ENCODE results near the gene C1orf232. TPM values are rescaled to one million over a fixed set of nuclear protein-coding genes. Genes with fewer than 3 reads are reported as not detected.
A peak's percentile ranks its signal among the peaks of the same experiment; 100 is the strongest.

C1orf232 gene
- total RNA-seq, 1 experiment from 2014 or later, result not detected

- no peaks in the 10 kb centered on the region for H3K36me3 ChIP-seq (ENCODE audit: control insufficient read depth in 1 of 2, insufficient read depth in 2 of 2, low read length in 2 of 2)
- RAD21 ChIA-PET (ENCODE audit: low non-redundant PET in 1 of 2, low total read pairs in 2 of 2, uncharacterized antibody in 2 of 2, unreplicated experiment in 2 of 2), result no interaction called here
- ATAC-seq (no peak), DNase-seq (ENCODE audit: low read depth, low spot score) (no peak)
- H3K9me2 ChIP-seq (ENCODE audit: insufficient read depth), result no peaks in the 10 kb centered on the region
- no peak overlapping the region for H3K27ac ChIP-seq (ENCODE audit: low read depth, low read length)
- POLR2A ChIA-PET, result no interaction called here
- H3K79me2 ChIP-seq (ENCODE audit: insufficient read depth, low read length), result no peaks in the 10 kb centered on the region
- peaks cover 20 to 57% of the 10 kb centered on the region in 2 experiments for H3K4me1 ChIP-seq (ENCODE audit: control insufficient read depth in 1 of 2, insufficient read depth in 2 of 2, low read length in 2 of 2)
- CTCF ChIA-PET, result no interaction called here
- no peak for TF ChIP-seq TCF7L2 (IDR thresholded peaks at IDR 0.05; ENCODE audit: borderline replicate concordance, extremely low read depth, insufficient read depth, insufficient read length)
- no peak for TF ChIP-seq JUND (IDR thresholded peaks at IDR 0.05)
- TF ChIP-seq POLR2AphosphoS5 (IDR thresholded peaks at IDR 0.05; ENCODE audit: low read depth, low read length), result no peak
- no peak for TF ChIP-seq ATF3 (IDR thresholded peaks at IDR 0.05)
- no peak for TF ChIP-seq CTCF (IDR thresholded peaks at IDR 0.05 in 2 of 3, conservative IDR thresholded peaks at IDR 0.05 in 1 of 3; ENCODE audit: borderline replicate concordance in 1 of 3, insufficient read depth in 1 of 3, low read depth in 2 of 3, low read length in 2 of 3)
- TF ChIP-seq ZBTB33 (IDR thresholded peaks at IDR 0.05; ENCODE audit: extremely low read depth, insufficient replicate concordance, low read length), result no peak
- TF ChIP-seq EZH2 (IDR thresholded peaks at IDR 0.05), result no peak
- TF ChIP-seq SRF (IDR thresholded peaks at IDR 0.05; ENCODE audit: low read depth), result no peak
- no peak for TF ChIP-seq ELF1 (IDR thresholded peaks at IDR 0.05; ENCODE audit: borderline replicate concordance, low read depth)
- TF ChIP-seq EZH2phosphoT487 (IDR thresholded peaks at IDR 0.05; ENCODE audit: borderline replicate concordance), result no peak
- TF ChIP-seq SP1 (IDR thresholded peaks at IDR 0.05; ENCODE audit: low read depth), result no peak
- no peak for TF ChIP-seq RAD21 (IDR thresholded peaks at IDR 0.05; ENCODE audit: low read depth)
- TF ChIP-seq REST (IDR thresholded peaks at IDR 0.05; ENCODE audit: low read depth), result no peak
- TF ChIP-seq MAX (IDR thresholded peaks at IDR 0.05), result no peak
- TF ChIP-seq ZFX (IDR thresholded peaks at IDR 0.05), result no peak
- TF ChIP-seq POLR2A (IDR thresholded peaks at IDR 0.05; ENCODE audit: borderline replicate concordance, extremely low read depth, insufficient read depth, insufficient read length), result no peak
- TF ChIP-seq CEBPB (IDR thresholded peaks at IDR 0.05; ENCODE audit: low read depth), result no peak
- H3K27me3 ChIP-seq (ENCODE audit: insufficient read depth, low read length), result no peaks in the 10 kb centered on the region
- H2AFZ ChIP-seq (ENCODE audit: low read depth, low read length, poor library complexity, severe bottlenecking), result no peak overlapping the region
- H3K9ac ChIP-seq (ENCODE audit: low read length), result no peak overlapping the region
- H4K20me1 ChIP-seq (ENCODE audit: insufficient read depth), result no peaks in the 10 kb centered on the region
- peak overlapping the region; percentile 50; the same call in 1 of the 2 replicates for H3K4me2 ChIP-seq (ENCODE audit: low read length)
- BruUV-seq (replicated peaks), result no TSS peak
- no peak overlapping the region for H3K4me3 ChIP-seq (replicated peaks in 1 of 2; ENCODE audit: low read depth in 1 of 2, low read length in 2 of 2)
- intact Hi-C loops (cut with micrococcal nuclease), result no loop called here
- no peaks in the 10 kb centered on the region for H3K9me3 ChIP-seq (ENCODE audit: control insufficient read depth in 1 of 2, insufficient read depth in 1 of 2, low read depth in 1 of 2, low read length in 2 of 2)
Measured at GRCh38 chr1:26159743-26160039, 9.1 kb downstream of the C1orf232 start.
